Stimulated activated CD8-positive, alpha-beta memory T cell treated with anti-CD3 and anti-CD28 coated beads, Interleukin-15, amount 100 ng/mL, for 48 hours (primary cell): Measurements from ENCODE around the gene NANOGP8.
"Not testable (repeated sequence)": the region's sequence is repeated elsewhere in the genome, so short reads cannot be mapped to it uniquely, and the experiment has no call there.

Experiments
- DNase-seq, 2 donors: peaks; one replicate each; pipeline ENCODE4 v3.0.0-alpha.2; 2020; ENCODE audit warnings: low read depth in 2 of 2

Gene NANOGP8

GRCh38 chr15:35085176-35085919 lies at the start of gene NANOGP8:
TSS of gene NANOGP8 (minus strand) at chr15:35085295. CDS start at chr15:35085110, 185 bp downstream.
- DNase-seq = not testable (repeated sequence)

- no peak for DNase-seq
Measured at GRCh38 chr15:35134299-35134698, 49.2 kb upstream of the NANOGP8 start.

- no peak for DNase-seq
Measured at GRCh38 chr15:35130245-35130644, 45.1 kb upstream of the NANOGP8 start.

- no peak for DNase-seq
Measured at GRCh38 chr15:35129361-35129760, 44.3 kb upstream of the NANOGP8 start.

GRCh38 chr15:35127717-35128116 lies 42.6 kb upstream of the NANOGP8 start:
- DNase-seq = no peak

- DNase-seq = no peak
Measured at GRCh38 chr15:35126236-35126635, 41.1 kb upstream of the NANOGP8 start.

- DNase-seq = no peak
Measured at GRCh38 chr15:35123743-35124142, 38.6 kb upstream of the NANOGP8 start.

GRCh38 chr15:35121611-35122359 lies 36.7 kb upstream of the NANOGP8 start:
- no peak for DNase-seq

- DNase-seq = no peak
Measured at GRCh38 chr15:35120173-35120572, 35.1 kb upstream of the NANOGP8 start.

- no peak for DNase-seq
Measured at GRCh38 chr15:35118960-35119359, 33.9 kb upstream of the NANOGP8 start.

- DNase-seq = no peak
Measured at GRCh38 chr15:35117543-35118265, 32.6 kb upstream of the NANOGP8 start.

GRCh38 chr15:35115155-35115725 lies 30.1 kb upstream of the NANOGP8 start:
- DNase-seq = no peak

- no peak for DNase-seq
Measured at GRCh38 chr15:35112346-35112745, 27.3 kb upstream of the NANOGP8 start.

- DNase-seq = no peak
Measured at GRCh38 chr15:35111861-35112260, 26.8 kb upstream of the NANOGP8 start.

GRCh38 chr15:35108453-35108852 lies 23.4 kb upstream of the NANOGP8 start:
- no peak for DNase-seq

GRCh38 chr15:35107561-35107960 lies 22.5 kb upstream of the NANOGP8 start:
- no peak for DNase-seq

- no peak for DNase-seq
Measured at GRCh38 chr15:35107122-35107521, 22.0 kb upstream of the NANOGP8 start.

GRCh38 chr15:35104526-35105147 lies 19.5 kb upstream of the NANOGP8 start:
- DNase-seq = no peak

- DNase-seq = no peak
Measured at GRCh38 chr15:35102186-35102585, 17.1 kb upstream of the NANOGP8 start.

GRCh38 chr15:35101335-35101734 lies 16.2 kb upstream of the NANOGP8 start:
- DNase-seq = no peak

- DNase-seq = no peak
Measured at GRCh38 chr15:35098737-35099136, 13.6 kb upstream of the NANOGP8 start.

GRCh38 chr15:35095941-35096340 lies 10.8 kb upstream of the NANOGP8 start:
- no peak for DNase-seq
